Breast epithelium (tissue), 3 donors: ENCODE measurements around the gene GNAQ.

Experiments used
- CTCF ChIP-seq, 3 donors: fragments of 450-650 bp; IDR thresholded peaks; one replicate each; pipeline ENCODE4 v1.5.1; 2016 to 2017; ENCODE audit warnings: antibody characterized with exemption in 3 of 3, mild to moderate bottlenecking in 3 of 3, moderate library complexity in 3 of 3
- POLR2A ChIP-seq: fragments of 450-650 bp; IDR thresholded peaks from one replicate; pipeline ENCODE4 v1.6.1; 2016; ENCODE audit warnings: antibody characterized with exemption, mild to moderate bottlenecking, moderate library complexity

GRCh38 chr9:77854258-77854915, 177.2 kb downstream of the GNAQ start:
- TF ChIP-seq CTCF (IDR thresholded peaks at IDR 0.05) (no peak), POLR2A (no peak)
